Measurements from ENCODE around the gene RGMB.
"Not testable (repeated sequence)": the region's sequence is repeated elsewhere in the genome, so short reads cannot be mapped to it uniquely, and the experiment has no call there.

Gene RGMB

GRCh38 chr5:98736753-98737152 is 36.7 kb upstream of the RGMB start:
- Histone ChIP-seq H3K4me1 (ENCODE audit: control insufficient read depth, low read depth, low read length) (no peaks in the 10 kb centered on the region), H3K79me2 (ENCODE audit: control insufficient read depth, insufficient read depth, low read length) (no peaks in the 10 kb centered on the region), H2BK5ac (ENCODE audit: low read length) (no peak overlapping the region), H2BK15ac (replicated peaks; ENCODE audit: low read depth) (no peak overlapping the region), H2AK5ac (ENCODE audit: low read length) (no peak overlapping the region), H3K27me3 (ENCODE audit: insufficient read depth, low read length, poor library complexity) (no peaks in the 10 kb centered on the region), H3K23ac (ENCODE audit: low read length) (no peak overlapping the region), H3K56ac (ENCODE audit: low read length) (no peak overlapping the region), H3K4me2 (ENCODE audit: low read length) (no peak overlapping the region), H4K8ac (ENCODE audit: low read depth, low read length) (no peak overlapping the region), H3K79me1 (ENCODE audit: low read length) (no peaks in the 10 kb centered on the region), H3K36me3 (ENCODE audit: control insufficient read depth, insufficient read depth, low read length) (no peaks in the 10 kb centered on the region), H3K9ac (ENCODE audit: low read length) (no peak overlapping the region), H3K4me3 (ENCODE audit: low read length) (no peak overlapping the region), H2BK120ac (ENCODE audit: low read depth, low read length) (no peak overlapping the region), H3K4ac (ENCODE audit: low read depth, low read length) (no peak overlapping the region), H3K18ac (ENCODE audit: low read length) (no peak overlapping the region), H4K5ac (ENCODE audit: low read length) (no peak overlapping the region), H3K27ac (ENCODE audit: low read depth, low read length) (no peak overlapping the region)
- DNase-seq: no peak

GRCh38 chr5:98737441-98737840 is 36.0 kb upstream of the RGMB start:
- not testable (repeated sequence) for H3K79me1 ChIP-seq (ENCODE audit: low read length); H3K9ac ChIP-seq (ENCODE audit: low read length); H2BK120ac ChIP-seq (ENCODE audit: low read depth, low read length); H3K4me3 ChIP-seq (ENCODE audit: low read length); H3K4ac ChIP-seq (ENCODE audit: low read depth, low read length); H3K18ac ChIP-seq (ENCODE audit: low read length); H4K5ac ChIP-seq (ENCODE audit: low read length); H3K79me2 ChIP-seq (ENCODE audit: control insufficient read depth, insufficient read depth, low read length); H3K27ac ChIP-seq (ENCODE audit: low read depth, low read length); H3K23ac ChIP-seq (ENCODE audit: low read length); H3K56ac ChIP-seq (ENCODE audit: low read length); H3K4me1 ChIP-seq (ENCODE audit: control insufficient read depth, low read depth, low read length); H2AK5ac ChIP-seq (ENCODE audit: low read length); H3K27me3 ChIP-seq (ENCODE audit: insufficient read depth, low read length, poor library complexity); H3K36me3 ChIP-seq (ENCODE audit: control insufficient read depth, insufficient read depth, low read length); H3K4me2 ChIP-seq (ENCODE audit: low read length); H2BK15ac ChIP-seq (replicated peaks; ENCODE audit: low read depth); H2BK5ac ChIP-seq (ENCODE audit: low read length); H4K8ac ChIP-seq (ENCODE audit: low read depth, low read length); DNase-seq
- no CpG with 5 or more reads among the region's 9 CpGs for WGBS (ENCODE audit: extremely low coverage, insufficient coverage, low lambda C conversion rate)

GRCh38 chr5:98738481-98739149 is 34.8 kb upstream of the RGMB start:
- H3K56ac ChIP-seq (ENCODE audit: low read length); H2BK15ac ChIP-seq (replicated peaks; ENCODE audit: low read depth); H3K4me3 ChIP-seq (ENCODE audit: low read length); H3K23ac ChIP-seq (ENCODE audit: low read length); H3K27me3 ChIP-seq (ENCODE audit: insufficient read depth, low read length, poor library complexity); H3K79me1 ChIP-seq (ENCODE audit: low read length); H3K4me1 ChIP-seq (ENCODE audit: control insufficient read depth, low read depth, low read length); H4K8ac ChIP-seq (ENCODE audit: low read depth, low read length); H3K27ac ChIP-seq (ENCODE audit: low read depth, low read length); H4K5ac ChIP-seq (ENCODE audit: low read length); H3K4ac ChIP-seq (ENCODE audit: low read depth, low read length); H3K4me2 ChIP-seq (ENCODE audit: low read length); H2BK120ac ChIP-seq (ENCODE audit: low read depth, low read length); H2AK5ac ChIP-seq (ENCODE audit: low read length); DNase-seq; H3K79me2 ChIP-seq (ENCODE audit: control insufficient read depth, insufficient read depth, low read length); H2BK5ac ChIP-seq (ENCODE audit: low read length); H3K36me3 ChIP-seq (ENCODE audit: control insufficient read depth, insufficient read depth, low read length); H3K9ac ChIP-seq (ENCODE audit: low read length); H3K18ac ChIP-seq (ENCODE audit: low read length): not testable (repeated sequence)
- no CpG with 5 or more reads among the region's 4 CpGs for WGBS (ENCODE audit: extremely low coverage, insufficient coverage, low lambda C conversion rate)

- H4K8ac ChIP-seq (ENCODE audit: low read depth, low read length): no peak overlapping the region
- no peak overlapping the region for H2BK120ac ChIP-seq (ENCODE audit: low read depth, low read length)
- no peak overlapping the region for H2BK5ac ChIP-seq (ENCODE audit: low read length)
- peak overlapping the region; percentile 53 for H3K56ac ChIP-seq (ENCODE audit: low read length)
- H3K4me1 ChIP-seq (ENCODE audit: control insufficient read depth, low read depth, low read length): peaks cover 8% of the 10 kb centered on the region
- H3K79me1 ChIP-seq (ENCODE audit: low read length): peaks cover 3% of the 10 kb centered on the region
- DNase-seq: no peak
- no peak overlapping the region for H3K18ac ChIP-seq (ENCODE audit: low read length)
- H3K27me3 ChIP-seq (ENCODE audit: insufficient read depth, low read length, poor library complexity): no peaks in the 10 kb centered on the region
- no peaks in the 10 kb centered on the region for H3K36me3 ChIP-seq (ENCODE audit: control insufficient read depth, insufficient read depth, low read length)
- H3K23ac ChIP-seq (ENCODE audit: low read length): peak overlapping the region; percentile 29
- H3K4me2 ChIP-seq (ENCODE audit: low read length): no peak overlapping the region
- peak overlapping the region; percentile 87 for H2AK5ac ChIP-seq (ENCODE audit: low read length)
- H3K79me2 ChIP-seq (ENCODE audit: control insufficient read depth, insufficient read depth, low read length): peaks cover 7% of the 10 kb centered on the region
- H3K4ac ChIP-seq (ENCODE audit: low read depth, low read length): no peak overlapping the region
- H3K27ac ChIP-seq (ENCODE audit: low read depth, low read length): no peak overlapping the region
- peak overlapping the region; percentile 2 for H3K9ac ChIP-seq (ENCODE audit: low read length)
- no peak overlapping the region for H4K5ac ChIP-seq (ENCODE audit: low read length)
- no peak overlapping the region for H3K4me3 ChIP-seq (ENCODE audit: low read length)
- H2BK15ac ChIP-seq (replicated peaks; ENCODE audit: low read depth): no peak overlapping the region
- WGBS (ENCODE audit: extremely low coverage, insufficient coverage, low lambda C conversion rate): no CpG with 5 or more reads among the region's 1 CpG
Measured at GRCh38 chr5:98741926-98742325, 31.5 kb upstream of the RGMB start.

- H3K18ac ChIP-seq (ENCODE audit: low read length): peak overlapping the region; percentile 28
- peaks cover 7% of the 10 kb centered on the region for H3K79me2 ChIP-seq (ENCODE audit: control insufficient read depth, insufficient read depth, low read length)
- H3K4ac ChIP-seq (ENCODE audit: low read depth, low read length): peak overlapping the region; percentile 42
- H3K4me1 ChIP-seq (ENCODE audit: control insufficient read depth, low read depth, low read length): peaks cover 8% of the 10 kb centered on the region
- H3K27me3 ChIP-seq (ENCODE audit: insufficient read depth, low read length, poor library complexity): no peaks in the 10 kb centered on the region
- H4K5ac ChIP-seq (ENCODE audit: low read length): no peak overlapping the region
- H3K27ac ChIP-seq (ENCODE audit: low read depth, low read length): no peak overlapping the region
- peak overlapping the region; percentile 87 for H2AK5ac ChIP-seq (ENCODE audit: low read length)
- no peak overlapping the region for H3K4me2 ChIP-seq (ENCODE audit: low read length)
- peak; percentile 75 for DNase-seq
- no peak overlapping the region for H3K4me3 ChIP-seq (ENCODE audit: low read length)
- no peak overlapping the region for H2BK120ac ChIP-seq (ENCODE audit: low read depth, low read length)
- H3K56ac ChIP-seq (ENCODE audit: low read length): peak overlapping the region; percentile 53
- H3K23ac ChIP-seq (ENCODE audit: low read length): peak overlapping the region; percentile 29
- H2BK5ac ChIP-seq (ENCODE audit: low read length): peak overlapping the region; percentile 54
- no peak overlapping the region for H4K8ac ChIP-seq (ENCODE audit: low read depth, low read length)
- peak overlapping the region; percentile 8 for H3K9ac ChIP-seq (ENCODE audit: low read length)
- peaks cover 3% of the 10 kb centered on the region for H3K79me1 ChIP-seq (ENCODE audit: low read length)
- no CpG with 5 or more reads among the region's 5 CpGs for WGBS (ENCODE audit: extremely low coverage, insufficient coverage, low lambda C conversion rate)
- H2BK15ac ChIP-seq (replicated peaks; ENCODE audit: low read depth): no peak overlapping the region
- H3K36me3 ChIP-seq (ENCODE audit: control insufficient read depth, insufficient read depth, low read length): no peaks in the 10 kb centered on the region
Measured at GRCh38 chr5:98742396-98743073, 30.9 kb upstream of the RGMB start.

GRCh38 chr5:98748259-98748658 is 25.2 kb upstream of the RGMB start:
- not testable (repeated sequence) for H3K56ac ChIP-seq (ENCODE audit: low read length); H4K8ac ChIP-seq (ENCODE audit: low read depth, low read length); H3K27ac ChIP-seq (ENCODE audit: low read depth, low read length); H3K4me2 ChIP-seq (ENCODE audit: low read length); H3K9ac ChIP-seq (ENCODE audit: low read length); H4K5ac ChIP-seq (ENCODE audit: low read length); DNase-seq; H2AK5ac ChIP-seq (ENCODE audit: low read length); H3K4me1 ChIP-seq (ENCODE audit: control insufficient read depth, low read depth, low read length); H2BK15ac ChIP-seq (replicated peaks; ENCODE audit: low read depth); H3K79me1 ChIP-seq (ENCODE audit: low read length); H3K18ac ChIP-seq (ENCODE audit: low read length); H3K4ac ChIP-seq (ENCODE audit: low read depth, low read length); H2BK5ac ChIP-seq (ENCODE audit: low read length); H3K36me3 ChIP-seq (ENCODE audit: control insufficient read depth, insufficient read depth, low read length); H3K23ac ChIP-seq (ENCODE audit: low read length); H3K4me3 ChIP-seq (ENCODE audit: low read length); H2BK120ac ChIP-seq (ENCODE audit: low read depth, low read length); H3K27me3 ChIP-seq (ENCODE audit: insufficient read depth, low read length, poor library complexity); H3K79me2 ChIP-seq (ENCODE audit: control insufficient read depth, insufficient read depth, low read length)
- WGBS (ENCODE audit: extremely low coverage, insufficient coverage, low lambda C conversion rate): no CpG with 5 or more reads among the region's 1 CpG

Measured in mesendoderm (in vitro differentiated cells).